Neural cell (in vitro differentiated cells): ENCODE measurements around the gene ECM2.

Source experiments
- EZH2 ChIP-seq: fragments of 200-600, 300-800 bp; shearing (Covaris generic), sonication (generic); IDR thresholded peaks from 2 replicates; pipeline ENCODE4 v1.6.1; 2014; ENCODE audit warnings: antibody characterized with exemption, low read length, borderline replicate concordance, mild to moderate bottlenecking; ENCODE audit not compliant: insufficient read depth, poor library complexity, severe bottlenecking
- SMC3 ChIP-seq: fragments of 450-650 bp; conservative IDR thresholded peaks from 2 replicates; pipeline ENCODE4 v1.6.1; 2014; ENCODE audit warnings: antibody characterized with exemption, mild to moderate bottlenecking, moderate library complexity; ENCODE audit not compliant: poor library complexity

- TF ChIP-seq SMC3 (no peak), EZH2 (no peak)
These were observed 28.3 kb downstream of the ECM2 start for GRCh38 chr9:92507496-92507895.
